NCI-H2029 treated with DMSO at 0.1 percent for 48 hours (cell line): ENCODE results near the gene JADE1.
A peak's percentile ranks its signal among the peaks of the same experiment; 100 is the strongest.

ENCODE experiments used
- DNase-seq: peaks from one replicate; lab custom pipeline; 2025; lab: John Stamatoyannopoulos, UW

The JADE1 gene

DNA sequence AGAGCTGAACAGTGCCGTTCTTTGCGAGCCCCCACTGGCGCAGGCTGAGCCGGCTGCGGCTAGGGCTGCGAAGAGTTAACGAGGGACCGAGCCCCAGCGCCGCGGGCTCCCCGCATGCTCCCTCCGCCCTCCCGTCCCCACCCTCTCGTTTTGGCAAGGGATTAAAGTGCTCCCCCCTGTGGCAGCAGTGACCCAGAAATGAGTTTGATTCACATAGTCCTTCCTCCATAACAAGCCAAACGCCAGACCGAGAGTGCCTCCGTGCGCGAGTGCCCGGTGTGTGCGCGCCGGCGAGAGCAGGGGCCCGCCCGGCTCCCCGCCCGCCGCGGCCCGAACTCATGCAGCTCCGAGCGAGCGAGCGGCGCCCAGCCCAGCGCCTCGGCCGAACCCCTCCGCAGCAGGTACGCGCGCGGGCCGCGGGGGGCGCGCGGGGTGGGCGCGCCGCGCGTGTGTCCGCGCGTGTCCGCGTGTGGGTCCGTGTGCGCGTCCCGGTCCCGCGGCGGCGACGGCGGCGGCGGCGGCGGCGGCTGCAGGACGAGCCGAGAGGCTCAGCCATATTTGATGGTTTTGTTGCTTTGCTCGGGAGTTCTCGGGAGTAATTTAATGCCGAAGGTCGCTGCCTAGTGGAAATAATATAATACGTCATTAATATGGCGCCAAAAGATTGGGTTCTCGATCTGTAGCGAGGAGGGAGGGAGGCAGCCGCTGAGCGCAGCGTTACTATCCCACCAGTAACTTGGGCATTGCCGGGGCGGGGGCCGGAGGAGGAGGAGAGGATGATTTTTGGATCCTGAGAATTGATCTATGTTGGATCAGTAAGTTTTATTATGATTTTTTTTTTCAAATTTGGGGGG lies at the start of gene JADE1:
Gene JADE1, plus strand, starts transcription at position 224 of the 854 bp plus-strand sequence. CDS start 22,059 bp downstream, outside the sequence.
- DNase-seq = peak; percentile 62

- no peak for DNase-seq
Measured at GRCh38 chr4:128766781-128767180, 42.7 kb upstream of the JADE1 start.

- DNase-seq = no peak
Measured at GRCh38 chr4:128768373-128768996, 41.0 kb upstream of the JADE1 start.

- no peak for DNase-seq
Measured at GRCh38 chr4:128769011-128769410, 40.5 kb upstream of the JADE1 start.

DNA sequence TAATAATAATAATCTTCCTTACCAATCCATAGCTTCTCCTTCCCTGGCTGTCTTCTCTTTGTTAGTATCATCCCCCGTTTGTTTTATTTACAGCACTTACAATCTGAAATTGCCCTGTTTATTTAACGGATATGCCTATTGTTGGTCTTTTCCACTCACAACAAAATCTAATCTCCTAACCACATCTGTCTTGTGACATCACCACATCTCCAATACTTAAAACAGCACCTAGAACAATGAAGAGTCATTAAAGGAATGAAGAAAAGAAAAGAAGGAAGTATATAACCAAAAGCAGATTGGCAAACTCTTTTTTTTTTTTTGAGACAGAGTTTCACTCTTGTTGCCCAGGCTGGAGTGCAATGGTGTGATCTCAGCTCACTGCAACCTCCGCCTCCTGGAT lies 38.7 kb upstream of the JADE1 start:
- DNase-seq = no peak

DNA sequence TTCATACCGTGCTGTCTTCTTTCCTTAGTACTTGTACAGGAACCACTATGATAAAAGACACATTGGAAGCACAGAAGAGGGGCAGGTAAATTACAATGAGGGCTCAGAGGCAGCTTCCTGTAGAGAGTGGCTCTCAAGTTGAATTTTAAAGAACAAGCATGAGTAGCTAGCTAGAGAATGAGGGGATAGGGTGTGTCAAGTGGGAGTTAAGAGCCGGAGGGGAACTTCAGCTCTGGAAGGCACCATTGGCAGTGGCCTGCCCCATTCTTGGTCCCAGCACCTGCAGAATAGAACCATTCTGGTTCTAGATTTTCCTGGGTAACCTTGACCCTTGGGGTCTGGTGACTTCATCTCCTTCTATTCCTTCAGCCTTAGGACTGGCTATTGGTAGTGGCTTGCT lies 34.0 kb upstream of the JADE1 start:
- no peak for DNase-seq

GRCh38 chr4:128775916-128776315 lies 33.6 kb upstream of the JADE1 start:
- no peak for DNase-seq

- peak; percentile 82 for DNase-seq
Measured at GRCh38 chr4:128776794-128777216, 32.7 kb upstream of the JADE1 start.

GRCh38 chr4:128780688-128781087 lies 28.8 kb upstream of the JADE1 start:
- DNase-seq = no peak

DNA sequence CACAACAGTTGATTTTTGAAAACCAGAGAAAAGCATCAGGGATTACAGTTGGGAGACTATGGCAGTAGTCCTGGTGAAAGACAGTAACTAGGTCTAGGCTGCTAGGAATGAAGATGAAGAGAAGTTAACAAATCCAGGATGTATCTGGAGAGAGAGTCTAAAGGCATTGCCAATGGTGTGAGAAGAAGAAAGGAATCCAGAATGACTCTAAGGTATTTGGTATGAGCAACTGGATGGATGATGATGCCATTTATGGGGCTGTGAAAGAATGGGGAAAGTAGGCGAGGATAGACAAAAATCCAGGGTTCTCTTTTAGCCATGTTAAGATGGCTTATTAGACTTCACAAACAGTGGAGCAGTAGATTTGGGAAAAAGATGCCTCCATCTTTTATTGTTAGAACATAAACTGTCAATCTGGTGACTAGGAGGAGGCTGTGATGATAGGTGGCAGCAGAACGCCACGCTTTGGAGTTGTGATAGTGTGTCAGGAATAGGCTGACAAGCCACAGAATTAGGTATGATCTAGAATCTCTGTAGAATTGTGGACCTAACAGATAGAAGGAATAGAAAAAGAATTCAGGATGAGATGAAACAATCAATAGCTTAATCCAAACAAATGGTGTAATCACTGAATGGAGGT lies 27.3 kb upstream of the JADE1 start:
- DNase-seq = no peak

GRCh38 chr4:128782875-128783614 lies 26.5 kb upstream of the JADE1 start:
- no peak for DNase-seq

DNA sequence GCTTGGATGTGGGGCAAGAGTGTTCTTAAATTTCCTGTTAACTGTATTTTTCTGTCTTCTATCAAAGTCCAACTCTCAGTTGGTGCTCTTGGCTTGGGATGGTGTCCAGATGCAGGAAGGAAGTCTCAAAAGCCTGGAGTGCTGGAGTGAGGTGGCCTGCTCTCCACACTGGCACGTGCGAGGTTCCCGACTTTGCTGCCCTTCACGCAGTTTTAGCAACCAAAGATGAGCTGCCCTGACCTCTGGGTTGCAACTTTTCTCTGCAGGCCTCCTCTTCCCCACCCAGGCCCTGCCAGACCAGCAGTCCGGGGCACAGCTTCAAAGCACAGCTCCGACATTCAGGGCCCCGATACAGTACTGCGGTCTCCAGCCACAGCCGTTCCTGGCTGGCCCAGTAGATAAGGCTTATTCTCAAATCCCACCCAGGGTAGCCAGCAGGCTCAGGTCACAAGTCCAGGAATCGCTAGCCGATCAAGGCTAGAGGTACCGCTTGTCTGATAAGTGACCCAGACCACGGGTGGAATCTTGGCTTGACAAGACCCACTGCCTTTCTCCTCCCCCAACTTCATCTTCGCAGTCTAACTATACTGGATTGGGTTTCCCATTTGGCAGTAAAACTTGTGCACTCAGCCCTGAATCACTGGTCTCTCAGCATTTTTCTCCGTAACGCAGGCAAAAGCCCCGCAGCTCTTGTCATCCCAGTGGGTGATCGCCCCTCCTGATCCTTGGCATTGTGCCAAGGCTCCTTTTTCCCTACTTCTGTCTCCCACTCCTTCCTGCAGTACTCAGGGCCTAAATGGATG lies 21.8 kb upstream of the JADE1 start:
- DNase-seq = no peak

DNA sequence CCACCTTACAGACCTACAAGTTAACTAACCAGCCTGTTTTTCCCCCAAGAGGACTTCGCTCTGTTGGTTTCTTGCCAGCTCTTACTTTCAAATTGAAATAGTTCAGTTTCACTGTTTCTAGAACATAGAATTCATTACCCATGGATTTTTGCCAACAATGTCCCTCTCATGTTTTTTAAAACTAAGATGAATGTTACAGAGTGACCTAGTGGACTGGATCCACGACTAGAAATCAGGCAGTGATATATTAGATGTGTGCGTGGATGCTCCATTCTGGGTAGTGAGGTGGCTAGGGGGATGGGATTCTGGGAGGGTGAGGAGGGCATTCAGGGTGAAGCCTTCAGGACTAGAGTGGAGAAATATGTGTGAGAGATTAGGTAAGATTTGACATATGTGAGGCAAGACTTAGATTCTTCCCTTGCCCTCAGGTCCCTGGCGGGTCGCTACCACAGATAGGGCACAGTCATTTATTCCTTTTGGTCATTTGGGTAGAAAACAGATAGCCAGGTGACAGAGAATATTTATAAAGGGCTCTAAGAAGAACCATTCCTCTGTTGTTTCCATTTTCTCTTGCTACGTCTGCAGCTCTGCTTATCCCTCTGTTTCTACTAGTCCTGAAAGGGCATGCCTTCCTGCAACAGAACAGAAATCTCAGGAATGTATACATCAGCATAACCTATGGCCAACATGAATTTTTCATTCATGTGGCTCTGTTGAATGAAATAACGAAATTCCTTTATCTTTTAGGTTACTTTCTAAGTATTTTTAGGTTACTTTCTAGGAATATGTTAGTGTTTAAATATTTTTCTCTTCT lies 15.4 kb upstream of the JADE1 start:
- DNase-seq = no peak

- DNase-seq = no peak
Measured at GRCh38 chr4:128796934-128797333, 12.6 kb upstream of the JADE1 start.

DNA sequence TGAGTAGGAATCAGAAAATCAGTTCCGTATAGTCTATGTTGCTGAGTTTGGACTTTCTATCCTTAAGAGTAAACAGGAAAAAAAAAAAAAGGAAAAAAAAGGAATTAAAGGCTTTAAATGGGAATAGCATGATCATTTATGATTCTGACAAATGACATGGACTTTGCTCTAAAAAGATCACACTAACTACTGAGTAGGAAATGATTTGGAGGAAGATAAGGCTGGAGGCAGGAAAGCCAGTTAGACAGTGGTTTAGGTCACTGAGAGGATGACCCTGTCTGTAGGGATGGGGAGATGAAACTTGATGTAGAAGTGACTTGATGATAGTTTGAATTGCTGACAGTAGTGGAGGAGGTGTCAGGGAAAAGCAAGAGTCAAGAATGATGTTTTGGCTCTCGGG lies 9.2 kb upstream of the JADE1 start:
- no peak for DNase-seq

DNA sequence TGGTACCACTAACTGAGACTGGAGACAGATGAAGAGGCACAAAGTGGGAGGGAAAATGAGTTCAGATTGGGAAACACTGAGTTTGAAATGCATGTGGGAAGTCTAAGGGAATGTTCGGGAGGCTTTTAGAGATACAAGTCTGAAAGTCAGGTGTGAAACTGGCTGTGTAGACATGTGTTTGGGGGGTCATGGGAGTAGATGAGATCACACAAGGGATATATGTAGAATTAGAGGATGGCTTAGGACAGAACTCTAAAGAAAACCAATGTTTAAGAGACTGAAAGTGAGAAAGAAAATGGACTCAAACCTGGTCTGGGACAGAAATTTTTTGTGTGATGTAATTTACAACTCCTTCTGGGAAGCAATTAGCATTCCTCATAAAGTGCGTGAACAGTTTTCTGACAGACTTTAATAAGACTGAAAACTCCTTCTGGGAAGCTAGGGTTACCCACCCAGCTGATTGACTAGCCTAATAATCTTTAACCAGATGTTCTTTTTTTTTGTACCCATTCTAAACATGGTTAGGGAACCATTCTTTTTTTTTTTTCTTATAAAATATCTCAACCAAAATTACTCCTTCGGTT lies 8.7 kb upstream of the JADE1 start:
- no peak for DNase-seq

DNA sequence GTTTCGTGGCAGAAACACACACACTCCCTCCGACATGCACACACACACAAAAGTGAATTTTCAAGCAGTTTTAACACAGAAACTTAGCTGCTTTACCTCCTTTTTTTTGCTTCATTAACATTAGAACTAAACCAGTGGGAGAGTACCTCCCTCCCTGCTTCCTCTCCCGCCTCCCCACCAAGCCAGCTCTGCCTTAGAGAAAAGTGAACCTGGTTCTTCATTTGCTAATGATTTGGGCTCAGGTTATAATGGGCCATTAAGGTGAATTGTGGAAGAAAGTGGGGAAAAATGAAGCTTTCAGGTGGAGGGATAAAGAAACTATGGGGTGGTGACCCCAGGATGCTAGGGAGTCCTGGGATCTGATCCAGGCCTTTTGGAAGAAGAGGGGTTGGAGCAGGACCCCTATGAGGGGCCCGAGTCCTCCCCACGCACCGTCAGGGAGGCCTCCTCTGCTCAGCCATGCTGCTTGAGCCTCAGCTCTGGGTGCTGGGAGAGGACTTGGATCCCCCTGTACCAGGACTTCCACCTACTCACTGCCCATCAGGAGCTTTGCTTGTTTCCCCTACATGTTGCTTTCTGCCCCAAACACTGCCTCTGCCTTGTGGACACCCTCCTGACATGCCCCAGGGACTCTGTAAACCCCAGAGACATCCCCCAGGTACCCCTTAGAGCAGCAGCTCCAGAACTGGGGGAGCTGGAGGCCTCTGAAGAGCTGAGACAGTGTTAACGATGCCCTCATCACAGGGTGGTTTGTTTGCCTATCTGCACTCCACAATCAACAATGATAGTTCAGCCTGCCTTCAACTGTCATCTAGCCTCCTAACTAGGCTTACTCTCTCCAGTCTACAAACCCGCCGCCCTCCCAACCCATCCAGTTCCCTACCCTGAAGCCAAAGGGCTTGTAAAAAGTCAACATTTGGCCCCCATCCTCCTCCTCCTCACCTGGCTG lies 6.5 kb upstream of the JADE1 start:
- DNase-seq = no peak

DNA sequence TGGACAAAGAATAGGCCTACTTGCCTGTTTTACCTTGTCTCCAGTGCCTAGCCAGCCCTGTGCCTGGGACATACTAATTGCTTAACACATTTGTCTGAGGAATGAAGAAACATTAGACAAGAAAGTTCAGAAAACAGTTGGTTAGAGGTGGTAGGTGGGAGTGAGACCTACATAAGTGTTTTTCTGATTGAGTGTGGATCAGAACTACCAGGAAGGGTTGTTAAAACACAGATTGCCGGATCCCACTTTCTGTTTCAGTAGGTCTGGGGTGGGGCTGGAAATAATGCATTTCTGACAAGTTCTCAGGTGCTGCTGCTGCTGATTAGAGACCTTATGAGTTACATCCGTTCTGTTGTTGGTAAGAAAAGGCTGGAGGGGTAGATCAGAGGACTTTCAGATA lies 5.7 kb upstream of the JADE1 start:
- DNase-seq = no peak

GRCh38 chr4:128810331-128810870 lies 901 bp downstream of the JADE1 start:
- DNase-seq = no peak
